ENCODE measurements around the gene KIAA1191.

Gene KIAA1191

DNA sequence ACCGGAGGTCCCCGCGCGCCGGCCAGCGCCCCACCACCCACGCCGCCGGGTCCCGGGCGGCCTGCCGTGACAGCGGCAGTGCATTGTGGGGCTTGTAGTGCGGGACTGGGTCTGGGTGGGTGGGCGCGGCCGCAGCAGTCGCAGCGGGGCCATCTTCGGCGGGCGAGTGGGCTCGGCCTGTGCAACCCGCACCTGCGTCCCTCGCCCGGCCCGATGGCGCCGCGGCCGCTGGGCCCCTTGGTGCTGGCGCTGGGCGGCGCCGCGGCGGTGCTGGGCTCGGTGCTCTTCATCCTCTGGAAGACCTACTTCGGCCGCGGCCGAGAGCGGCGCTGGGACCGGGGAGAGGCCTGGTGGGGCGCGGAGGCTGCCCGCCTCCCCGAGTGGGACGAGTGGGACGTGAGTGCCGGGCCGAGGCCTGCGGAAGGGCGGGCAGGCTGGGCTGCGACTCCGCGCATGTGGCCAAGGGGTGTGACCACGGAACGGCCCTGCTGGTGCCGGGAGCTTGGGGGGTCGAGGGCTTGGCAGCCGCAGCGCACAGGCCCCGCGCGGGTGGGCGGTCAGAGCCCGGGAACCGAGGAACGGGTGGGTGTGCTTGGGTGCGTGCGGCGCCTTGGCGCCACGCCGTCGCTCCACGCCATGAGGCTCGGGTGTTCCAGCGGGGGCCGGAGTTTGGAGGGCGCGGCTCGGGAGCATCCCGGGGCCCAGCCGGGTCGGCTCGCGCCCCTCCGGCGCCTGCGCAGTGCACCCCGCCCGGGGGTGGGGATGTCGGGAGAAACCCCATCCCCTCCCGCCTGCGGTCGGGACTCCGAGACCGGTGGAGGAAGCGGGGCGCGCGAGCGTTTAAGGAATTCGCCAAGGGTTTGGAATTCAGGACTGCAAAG, 4.0 kb upstream of the KIAA1191 start, which contains the start of gene ARL10:
Gene ARL10, plus strand, starts transcription at position 137 of the 881 bp plus-strand sequence. Its CDS starts 77 bp downstream, at position 214.
- DNase-seq (ENCODE audit: low spot score) = peak; percentile 61
- FAIRE-seq = no peak

DNA sequence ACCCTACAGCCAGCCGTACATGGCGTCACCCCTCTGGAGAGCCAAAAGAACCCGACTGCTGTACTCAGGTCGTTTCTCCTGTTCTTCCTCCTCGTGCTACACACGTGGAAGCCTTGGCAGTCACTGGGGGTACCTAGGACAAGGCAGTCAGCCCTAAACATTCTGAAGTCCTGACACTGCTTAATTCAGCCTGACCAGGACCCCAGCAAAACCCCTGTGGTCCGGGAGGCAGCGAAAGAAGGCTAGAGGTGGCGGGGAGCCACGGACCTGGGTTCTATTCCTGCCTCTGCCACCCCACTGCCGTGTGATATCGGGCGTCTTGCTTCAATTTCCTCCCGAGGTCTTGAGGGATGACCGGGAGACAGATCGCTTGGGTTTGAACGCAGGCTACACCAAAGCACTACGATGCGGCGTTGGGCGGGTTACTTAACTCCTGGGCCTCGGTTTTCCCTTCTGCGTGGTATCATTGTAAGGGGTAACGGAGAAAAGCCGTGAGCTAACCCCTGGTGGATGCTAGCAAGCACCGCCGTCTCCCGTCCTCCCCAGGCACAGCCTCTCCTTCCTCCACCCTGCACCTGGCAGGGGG, 3.3 kb upstream of the KIAA1191 start:
- FAIRE-seq (no peak), DNase-seq (ENCODE audit: low spot score) (no peak)

DNA sequence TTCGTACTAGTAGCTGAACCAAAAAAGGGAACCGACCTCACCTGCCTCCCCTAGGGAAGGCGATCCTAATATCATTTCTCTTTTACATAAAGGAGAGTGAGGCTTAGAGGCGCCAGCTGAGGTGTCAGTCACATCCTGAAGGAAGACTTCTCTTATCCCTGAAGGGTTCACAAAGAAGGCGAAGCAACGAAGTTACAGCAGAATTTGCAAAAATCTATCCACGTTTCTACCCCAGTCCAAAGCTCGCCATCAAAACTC, 598 bp upstream of the KIAA1191 start:
- FAIRE-seq (no peak), DNase-seq (ENCODE audit: low spot score) (no peak)

- no peak for FAIRE-seq
- DNase-seq (ENCODE audit: low spot score) = no peak
Measured at GRCh38 chr5:176360894-176361436, 599 bp downstream of the KIAA1191 start.

GRCh38 chr5:176359658-176360057, 1.9 kb downstream of the KIAA1191 start:
- no peak for DNase-seq (ENCODE audit: low spot score)
- no peak for FAIRE-seq

- DNase-seq (ENCODE audit: low spot score) (no peak), FAIRE-seq (no peak)
Measured at GRCh38 chr5:176356179-176356566, 5.4 kb downstream of the KIAA1191 start.

DNA sequence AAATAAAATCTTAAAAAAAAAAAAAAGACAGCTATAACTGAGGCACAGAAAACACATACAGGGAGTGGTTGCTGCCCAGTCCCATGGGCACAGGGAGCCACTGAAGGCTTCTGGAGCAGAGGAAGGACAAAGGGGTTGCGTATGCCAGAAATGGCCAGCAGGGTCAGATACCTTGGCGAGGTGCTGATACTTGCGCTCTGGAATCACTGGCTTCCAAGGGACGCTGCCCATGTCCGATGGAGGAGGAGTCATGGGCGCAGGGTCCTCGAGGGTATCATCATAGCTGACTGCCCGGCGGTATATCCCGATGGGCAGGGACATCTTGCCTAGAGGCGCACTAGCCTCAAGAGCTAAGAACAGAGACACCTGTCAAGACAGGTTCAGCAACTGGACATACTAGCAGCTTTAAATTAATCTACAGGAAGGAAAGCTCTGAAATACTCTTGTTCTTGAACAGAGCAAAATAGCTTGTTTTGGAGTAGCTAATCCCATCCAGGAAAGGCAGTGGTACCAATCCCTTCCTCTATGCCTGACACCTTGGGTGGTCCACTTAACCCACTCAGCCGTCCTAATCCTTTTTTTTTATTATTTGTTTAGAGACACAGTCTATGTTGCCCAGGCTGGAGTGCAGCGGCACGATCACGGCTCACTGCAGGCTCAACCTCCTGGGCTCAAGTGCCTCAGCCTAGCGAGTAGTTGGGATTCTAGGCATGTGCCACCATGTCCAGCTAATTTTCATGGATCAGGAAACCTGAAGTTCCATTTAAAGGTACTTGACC, 6.0 kb downstream of the KIAA1191 start:
- FAIRE-seq (no peak), DNase-seq (ENCODE audit: low spot score) (no peak)

DNA sequence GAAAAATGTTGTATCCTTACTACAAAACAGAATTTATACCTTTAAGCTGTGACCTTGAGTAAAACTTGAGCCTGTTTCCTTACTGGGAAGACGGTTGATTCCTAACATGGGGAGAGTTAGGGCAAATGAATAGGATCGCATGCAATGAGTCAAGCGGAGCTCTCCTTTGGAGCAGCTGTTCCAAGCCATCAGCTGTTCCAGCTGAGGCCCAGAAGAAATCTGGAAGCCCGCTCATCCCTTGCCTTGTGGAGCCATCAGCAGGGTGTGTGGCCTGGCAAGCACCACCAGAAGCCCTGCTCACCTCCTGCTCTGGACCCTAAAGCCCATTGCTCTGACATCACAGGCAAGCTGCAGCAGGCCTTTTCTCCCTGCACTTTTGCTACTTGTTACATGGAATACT, 8.0 kb downstream of the KIAA1191 start:
- no peak for FAIRE-seq
- DNase-seq (ENCODE audit: low spot score) = no peak

DNA sequence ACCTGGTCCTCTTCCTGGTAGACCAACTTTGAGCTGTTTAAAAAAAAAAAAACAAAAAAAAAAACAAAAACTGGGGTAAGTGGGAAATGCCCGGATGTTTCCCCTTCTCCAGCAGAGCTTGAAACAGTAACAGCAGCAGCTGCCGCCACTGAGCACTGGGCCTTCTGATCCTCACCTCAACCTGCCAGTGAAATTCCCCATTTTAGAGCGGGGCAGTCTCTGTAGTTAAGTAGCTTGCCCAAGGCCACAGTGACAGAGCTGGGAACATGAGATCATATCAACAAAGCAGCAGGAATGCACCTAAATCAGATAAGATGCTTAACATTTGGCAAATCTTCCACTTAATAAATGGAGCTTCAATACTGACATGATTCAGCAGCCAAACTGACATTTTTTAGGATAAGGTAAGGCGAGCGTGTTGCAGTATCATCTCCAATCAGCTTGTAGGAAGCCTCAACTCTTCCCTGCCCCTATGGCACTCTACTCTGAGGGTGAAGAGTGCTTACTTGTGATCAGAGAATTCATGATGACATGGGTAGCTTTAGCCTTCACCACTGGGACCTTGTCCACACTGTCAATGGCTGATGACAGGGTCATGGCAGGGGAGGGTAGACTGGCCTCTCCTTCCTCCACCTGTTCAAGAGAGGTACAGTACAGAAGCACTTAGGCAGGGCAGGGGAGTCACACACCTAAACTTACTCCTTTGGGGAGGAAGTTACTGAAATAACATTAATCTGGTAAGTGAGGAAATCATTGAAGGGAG, 9.3 kb downstream of the KIAA1191 start:
- no peak for DNase-seq (ENCODE audit: low spot score)

DNA sequence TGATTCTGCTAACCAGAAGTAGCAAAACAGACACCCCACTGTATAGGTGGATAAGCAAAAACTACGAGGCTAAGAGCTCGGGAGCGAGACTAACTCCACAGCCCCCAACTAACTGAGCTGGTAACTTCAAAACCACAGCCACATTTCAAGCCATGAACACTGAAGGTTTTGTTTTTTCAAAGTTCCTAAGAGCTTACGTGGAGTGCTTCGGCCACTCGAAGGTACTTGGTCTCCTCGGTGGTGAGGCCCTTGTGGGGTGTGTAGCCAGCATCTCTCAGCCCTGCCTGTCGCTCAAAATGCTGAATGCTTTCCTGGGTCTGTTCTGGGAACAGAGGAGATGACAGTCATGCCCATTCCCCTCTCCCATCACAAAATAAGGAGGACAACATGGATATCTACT, 11.1 kb downstream of the KIAA1191 start:
- no peak for DNase-seq (ENCODE audit: low spot score)
- no peak for FAIRE-seq

More for the DNA sequence above, 9.3 kb downstream of the KIAA1191 start:
- no peak for FAIRE-seq

GRCh38 chr5:176342766-176343458, 18.7 kb downstream of the KIAA1191 start:
- DNase-seq (ENCODE audit: low spot score) (no peak), FAIRE-seq (no peak)

DNA sequence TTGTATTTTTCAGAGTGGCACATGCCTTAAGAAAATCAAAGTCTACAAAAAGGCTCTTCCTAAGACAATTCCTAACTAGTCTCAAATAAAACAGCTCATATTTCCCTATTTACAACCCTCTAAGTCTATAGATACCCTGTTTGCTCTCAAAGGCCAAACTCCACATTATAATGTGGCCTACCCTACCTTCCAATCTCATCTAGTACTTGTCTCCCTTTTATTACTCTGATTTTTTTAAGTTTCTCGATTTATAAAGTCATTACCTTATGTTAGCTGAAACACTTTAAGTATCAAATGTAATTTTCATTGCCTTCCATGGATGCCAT, 19.4 kb downstream of the KIAA1191 start:
- no peak for DNase-seq (ENCODE audit: low spot score)
- FAIRE-seq = no peak

- no peak for DNase-seq (ENCODE audit: low spot score)
- no peak for FAIRE-seq
Measured at GRCh38 chr5:176341325-176342157, 20.0 kb downstream of the KIAA1191 start.

DNA sequence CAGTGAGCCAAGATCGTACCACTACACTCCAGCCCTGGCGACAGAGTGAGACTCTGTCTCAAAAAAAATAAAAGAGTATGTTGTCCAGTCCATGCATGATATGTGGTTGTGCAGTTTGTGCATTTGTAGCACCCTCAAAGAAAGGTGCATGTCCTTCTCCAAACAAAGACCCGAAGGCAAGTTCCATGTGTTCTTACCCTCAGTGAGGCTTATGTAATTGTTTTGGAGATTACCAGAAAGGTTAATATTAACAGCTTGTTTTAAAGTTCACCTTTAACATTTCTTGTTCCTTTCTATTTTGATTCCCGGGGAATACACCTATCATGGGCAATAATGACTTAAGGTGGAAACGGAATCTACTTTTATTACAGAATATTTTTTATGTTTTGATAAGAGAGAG, 22.3 kb downstream of the KIAA1191 start:
- FAIRE-seq (no peak), DNase-seq (ENCODE audit: low spot score) (no peak)

DNA sequence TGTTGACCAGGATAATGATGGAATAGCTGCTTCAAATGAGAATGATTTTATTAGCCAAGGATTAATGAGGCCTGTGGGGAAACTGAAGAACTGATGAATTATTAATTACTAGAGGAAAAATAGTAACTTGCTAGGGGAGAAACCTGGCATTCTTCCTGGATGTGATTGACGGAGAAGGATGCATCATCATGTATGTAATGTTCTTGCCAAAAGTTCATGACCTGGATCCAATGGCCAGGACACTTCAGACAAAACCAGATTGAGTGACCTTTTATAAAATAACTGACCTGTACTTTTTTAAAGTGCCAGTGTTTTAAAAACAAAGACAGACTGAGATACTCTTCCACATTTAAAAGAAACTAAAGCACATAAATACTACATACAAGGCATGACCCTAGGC, 23.7 kb downstream of the KIAA1191 start:
- FAIRE-seq (no peak), DNase-seq (ENCODE audit: low spot score) (no peak)

DNA sequence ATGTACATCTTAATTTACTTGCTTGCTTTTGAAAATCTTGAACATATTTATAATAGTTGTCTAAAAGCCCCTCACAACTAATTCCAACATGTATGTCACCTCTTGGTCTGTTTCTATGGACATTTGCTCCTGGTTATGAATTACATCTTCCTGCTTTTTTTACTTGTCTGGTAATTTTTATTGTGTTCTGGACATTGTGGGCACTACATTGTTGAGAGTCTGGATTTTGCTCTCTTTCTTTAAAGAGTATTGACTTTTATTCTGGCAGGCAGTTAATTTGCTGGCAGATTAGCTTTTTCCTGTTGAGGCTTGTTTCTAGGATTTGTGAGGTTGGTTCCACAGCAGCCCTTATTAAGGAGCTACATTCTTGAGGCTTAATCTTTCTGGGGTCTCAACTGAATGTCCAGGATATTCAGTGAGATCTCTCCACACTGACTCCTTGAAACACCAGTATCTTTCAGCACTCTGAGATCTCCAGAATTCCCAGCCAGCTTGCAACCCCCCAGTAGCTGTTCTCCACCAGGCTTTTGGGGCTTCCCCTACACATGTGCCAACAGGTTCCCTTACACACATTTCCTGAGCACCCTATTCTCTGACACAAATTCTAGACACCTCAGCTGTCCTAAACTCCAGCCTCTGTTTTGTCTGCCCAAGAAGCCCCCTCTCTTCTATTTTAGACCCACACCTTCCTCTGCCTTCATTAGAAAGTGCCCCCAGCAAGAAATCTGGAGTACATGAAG, 27.4 kb downstream of the KIAA1191 start:
- FAIRE-seq = no peak

DNA sequence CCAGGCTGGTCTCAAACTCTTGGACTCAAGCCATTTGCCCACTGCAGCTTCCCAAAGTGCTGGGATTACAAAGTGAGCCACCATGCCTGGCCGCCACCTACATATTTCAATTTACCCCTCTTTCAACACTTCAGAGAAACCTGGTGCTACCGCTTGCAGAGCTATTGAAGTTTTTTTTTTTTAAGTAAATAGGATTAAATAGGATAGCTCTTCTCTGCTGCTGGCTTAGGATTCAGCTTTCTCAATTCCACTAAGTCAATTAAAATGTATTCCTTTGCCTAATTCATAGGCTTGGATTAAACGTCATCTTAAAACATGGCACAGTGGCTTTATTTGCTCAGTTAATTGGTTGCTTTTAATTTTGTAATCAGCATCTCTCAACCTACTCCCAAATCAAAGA, 41.0 kb downstream of the KIAA1191 start:
- no peak for DNase-seq (ENCODE audit: low spot score)
- FAIRE-seq = no peak

More for the DNA sequence above, 27.4 kb downstream of the KIAA1191 start:
- DNase-seq (ENCODE audit: low spot score) = no peak

DNA sequence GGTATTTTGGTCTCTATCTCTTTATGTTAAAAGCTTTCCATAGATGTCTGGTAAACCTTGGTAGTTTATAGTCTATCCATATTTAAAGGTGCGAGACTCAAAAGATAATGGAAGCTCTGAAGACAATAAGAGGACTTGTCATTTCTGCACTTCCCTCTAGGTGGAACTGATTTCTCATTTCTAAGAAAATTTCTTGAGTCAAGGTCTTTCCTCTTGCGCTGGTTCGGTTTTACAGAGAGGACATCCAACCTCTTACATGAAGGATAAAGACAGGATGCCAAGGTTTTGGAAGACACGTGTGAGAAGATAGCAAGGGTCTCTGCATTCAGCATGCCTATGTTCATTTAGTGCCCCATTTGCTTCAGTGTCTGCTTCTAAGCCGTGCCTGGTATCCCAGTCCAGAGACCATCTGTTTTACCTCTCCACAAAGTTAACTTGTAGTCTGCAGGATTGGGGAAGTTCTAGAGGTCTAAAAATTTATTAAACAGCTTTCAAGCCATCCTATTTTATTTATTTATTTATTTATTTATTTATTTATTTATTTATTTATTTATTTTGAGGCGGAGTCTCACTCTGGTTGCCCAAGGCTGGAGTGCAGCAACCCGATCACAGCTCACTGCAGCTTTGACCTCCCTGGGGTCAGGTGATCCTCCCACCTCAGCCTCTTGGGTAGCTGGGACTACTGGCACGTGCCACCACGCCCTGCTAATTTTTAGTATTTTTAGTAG, 41.6 kb downstream of the KIAA1191 start:
- no peak for FAIRE-seq
- DNase-seq (ENCODE audit: low spot score) = no peak

Measured in urothelium cell line (cell line).